HL-60/S4 (cell line): ENCODE measurements around the gene DEPDC4.
"Not testable (repeated sequence)": the region's sequence is repeated elsewhere in the genome, so short reads cannot be mapped to it uniquely, and the experiment has no call there.

ENCODE experiments used
- in situ Hi-C: fragments of 300-500 bp; cut with MboI; formaldehyde crosslinking; loops from 2 replicates; pipeline ENCODE4 v1.14.3; 2022; ENCODE audit warnings: low sequenced_read_pairs

DEPDC4 gene

DNA sequence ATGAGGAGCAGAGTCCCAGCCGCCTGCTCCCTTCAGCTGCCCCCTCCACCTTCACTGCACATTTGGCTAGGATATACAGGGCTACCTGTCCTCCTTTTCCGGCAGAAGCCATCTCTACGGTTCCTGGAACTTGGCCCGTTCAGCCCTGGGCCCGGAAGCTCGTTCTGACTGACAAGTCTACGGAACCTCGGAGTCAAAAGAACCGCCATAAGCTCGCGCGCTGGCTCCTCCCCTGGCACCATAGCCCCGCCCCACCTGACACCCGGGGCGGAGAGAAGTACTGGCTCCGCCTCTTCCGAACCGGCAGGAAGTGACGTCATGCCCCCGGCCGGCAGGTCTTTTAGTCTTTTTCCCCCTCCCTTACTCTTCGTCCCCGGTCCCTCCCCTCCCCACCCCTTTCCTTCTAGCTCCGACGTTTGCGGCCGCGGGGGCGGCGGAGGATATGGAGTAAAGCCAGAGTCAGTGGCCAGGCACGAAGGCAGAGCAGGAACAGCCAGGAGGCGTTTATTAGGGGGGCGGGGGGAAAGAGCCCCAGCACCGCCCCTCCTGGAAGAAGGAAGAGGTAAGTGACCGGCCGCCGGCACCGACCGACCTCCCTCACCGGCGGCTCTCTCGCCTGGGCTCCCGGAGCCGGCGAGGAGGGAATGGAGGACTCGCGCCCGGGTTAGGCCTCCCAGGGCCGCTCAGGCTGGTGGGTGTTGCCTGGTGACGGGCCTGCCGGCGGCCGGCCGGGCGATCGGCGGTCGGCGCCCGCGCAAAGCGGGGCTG is at the start of gene DEPDC4, which contains the start of gene SCYL2:
TSS of gene DEPDC4 (minus strand) at position 245 of the 768 bp plus-strand sequence. CDS start at position 242, 3 bp downstream.
TSS of gene SCYL2 (plus strand) at position 343 of the 768 bp plus-strand sequence. CDS start 15,794 bp downstream, outside the sequence.
- in situ Hi-C loops = no loop called here

DNA sequence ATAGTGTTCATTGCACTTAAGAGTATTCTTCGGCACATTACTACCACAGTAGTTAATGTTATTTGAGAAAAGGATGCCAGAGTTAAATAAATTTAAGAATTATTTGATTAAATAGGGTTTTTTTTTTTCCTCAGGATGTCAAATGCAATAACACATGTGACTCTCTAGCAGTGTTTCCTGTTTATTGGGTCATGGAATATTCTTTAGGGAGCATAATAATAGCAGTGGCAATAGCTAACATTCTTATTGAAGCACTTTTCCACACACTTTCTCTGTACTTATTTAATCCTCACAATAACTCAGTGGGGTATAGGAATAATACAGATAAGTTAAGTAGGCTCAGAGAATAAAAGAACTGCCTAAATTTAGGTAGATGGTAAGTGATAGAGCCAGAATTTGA is 44.4 kb upstream of the DEPDC4 start:
- in situ Hi-C loops = no loop called here

- in situ Hi-C loops = not testable (repeated sequence)
These were observed 41.3 kb upstream of the DEPDC4 start for GRCh38 chr12:100308138-100308537.

- in situ Hi-C loops = not testable (repeated sequence)
These were observed 37.5 kb upstream of the DEPDC4 start for GRCh38 chr12:100304334-100304733.

DNA sequence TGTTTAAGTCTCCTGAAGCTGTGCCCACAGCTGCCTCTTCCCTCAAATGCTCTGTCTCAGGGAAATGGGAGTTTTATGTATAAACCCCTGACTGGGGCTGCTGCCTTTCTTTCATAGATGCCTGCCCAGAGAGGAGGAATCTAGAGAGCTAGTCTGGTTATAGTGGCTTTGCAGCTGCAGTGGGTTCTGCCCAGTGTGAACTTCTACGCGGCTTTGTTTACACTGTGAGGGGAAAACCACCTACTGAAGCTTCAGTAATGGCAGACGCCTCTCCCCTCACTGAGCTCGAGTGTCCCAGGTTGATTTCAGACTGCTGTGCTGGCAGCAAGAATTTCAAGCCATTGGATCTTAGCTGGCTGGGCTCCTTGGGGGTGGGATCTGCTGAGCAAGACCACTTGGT is 37.0 kb upstream of the DEPDC4 start:
- in situ Hi-C loops = no loop called here

GRCh38 chr12:100302081-100302480 is 35.2 kb upstream of the DEPDC4 start:
- in situ Hi-C loops = no loop called here

DNA sequence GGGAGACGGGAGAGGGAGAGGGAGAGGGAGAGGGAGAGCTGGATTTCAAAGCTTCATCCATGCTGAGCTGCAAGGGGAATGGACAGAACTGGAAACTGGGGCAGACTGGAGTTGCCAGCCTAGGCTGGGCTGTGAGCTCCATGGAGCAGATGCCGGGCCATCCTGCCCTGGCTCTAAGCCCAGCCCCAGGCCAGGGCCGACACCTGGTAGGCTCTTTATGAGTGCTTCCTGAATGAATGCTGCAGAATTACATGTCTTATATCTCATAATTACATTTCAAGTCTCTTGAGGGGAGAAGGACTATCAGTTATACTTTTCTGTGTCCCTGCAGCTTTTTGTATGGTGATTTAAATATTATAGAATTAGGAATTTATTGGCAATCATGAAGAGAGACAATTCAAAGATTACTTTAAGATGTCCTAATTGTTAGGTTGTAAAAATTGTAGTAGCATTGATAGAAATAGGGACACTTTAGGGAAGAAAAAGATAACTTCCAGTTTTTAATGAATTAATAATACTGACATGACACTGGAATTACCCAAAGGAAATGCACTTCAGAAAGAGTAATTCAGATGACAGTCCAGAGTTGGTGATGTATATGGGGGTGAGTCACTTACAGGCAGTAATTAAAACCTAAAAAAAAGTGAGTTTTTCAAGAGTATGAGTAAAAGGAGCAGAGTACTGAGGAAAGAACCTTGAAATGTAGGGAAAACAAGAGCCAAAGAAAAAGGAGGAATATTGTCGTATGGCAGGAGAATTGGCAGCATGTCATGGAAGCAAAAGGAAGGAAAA is 29.1 kb upstream of the DEPDC4 start:
- in situ Hi-C loops = no loop called here

DNA sequence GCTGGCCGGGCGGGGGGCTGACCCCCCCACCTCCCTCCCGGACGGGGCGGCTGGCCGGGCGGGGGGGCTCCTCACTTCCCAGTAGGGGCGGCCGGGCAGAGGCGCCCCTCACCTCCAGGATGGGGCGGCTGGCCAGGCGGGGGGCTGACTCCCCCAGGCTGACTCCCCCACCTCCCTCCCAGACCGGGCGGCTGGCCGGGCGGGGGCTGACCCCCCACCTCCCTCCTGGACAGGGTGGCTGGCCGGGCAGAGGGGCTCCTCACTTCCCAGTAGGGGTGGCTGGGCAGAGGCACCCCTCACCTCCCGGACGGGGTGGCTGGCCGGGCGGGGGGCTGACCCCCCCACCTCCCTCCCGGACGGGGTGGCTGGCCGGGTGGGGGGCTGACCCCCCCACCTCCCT is 27.5 kb upstream of the DEPDC4 start:
- in situ Hi-C loops = not testable (repeated sequence)

DNA sequence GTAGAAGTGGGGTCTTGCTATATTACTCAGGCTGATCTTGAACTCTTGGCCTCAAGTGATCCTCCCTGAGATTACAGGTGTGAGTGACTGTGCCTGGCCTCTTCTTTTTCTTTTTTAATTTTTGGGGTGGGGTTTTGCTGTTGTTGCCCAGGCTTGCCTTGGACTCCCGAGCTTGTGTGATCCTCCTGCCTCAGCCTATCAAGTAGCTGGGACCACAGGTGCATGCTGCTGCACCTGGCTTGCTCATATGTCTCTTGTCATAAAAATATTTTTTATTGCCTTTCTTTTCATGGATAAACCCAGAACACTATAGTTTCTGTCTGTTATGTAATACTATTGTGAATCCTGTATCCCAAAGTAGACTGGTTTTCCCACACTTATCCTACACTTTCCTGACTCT is 26.1 kb upstream of the DEPDC4 start:
- in situ Hi-C loops = no loop called here

- in situ Hi-C loops = no loop called here
These were observed 23.1 kb upstream of the DEPDC4 start for GRCh38 chr12:100290016-100290415.

GRCh38 chr12:100289038-100289437 is 22.2 kb upstream of the DEPDC4 start:
- in situ Hi-C loops = no loop called here

GRCh38 chr12:100284556-100284955 is 17.7 kb upstream of the DEPDC4 start:
- in situ Hi-C loops = not testable (repeated sequence)

DNA sequence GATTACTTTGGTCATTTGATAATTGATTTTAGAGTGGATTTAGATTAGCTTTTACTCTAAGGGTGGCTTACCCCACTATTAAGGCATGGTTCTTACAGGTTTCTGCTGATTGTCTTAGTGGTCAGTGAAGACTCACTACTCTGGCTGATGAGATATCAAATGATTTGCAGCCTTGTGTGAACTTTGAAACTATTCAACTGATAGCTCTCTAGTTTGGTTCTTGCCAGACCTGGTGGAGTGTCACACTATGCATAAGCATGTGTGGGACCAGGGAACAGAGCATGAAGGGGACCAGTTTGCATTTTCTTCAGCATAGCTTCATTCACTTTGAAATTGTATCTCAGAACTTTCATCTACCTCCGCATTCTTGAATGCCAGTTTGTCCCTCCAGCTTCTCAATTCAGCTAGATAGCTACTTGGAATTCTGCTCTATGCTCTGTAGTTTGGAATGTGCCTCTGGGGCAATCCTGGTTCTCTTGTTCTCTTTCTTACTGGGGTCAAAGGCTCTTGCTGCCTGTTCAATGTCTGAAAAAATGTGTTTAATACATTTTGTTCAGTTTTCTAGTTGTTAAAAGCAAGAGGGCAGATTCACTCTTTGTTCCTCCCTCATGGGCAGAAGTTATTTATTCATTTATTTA is 12.8 kb upstream of the DEPDC4 start:
- in situ Hi-C loops = no loop called here

GRCh38 chr12:100279159-100279558 is 12.3 kb upstream of the DEPDC4 start:
- in situ Hi-C loops = no loop called here

GRCh38 chr12:100274291-100274690 is 7.4 kb upstream of the DEPDC4 start:
- in situ Hi-C loops = no loop called here

DNA sequence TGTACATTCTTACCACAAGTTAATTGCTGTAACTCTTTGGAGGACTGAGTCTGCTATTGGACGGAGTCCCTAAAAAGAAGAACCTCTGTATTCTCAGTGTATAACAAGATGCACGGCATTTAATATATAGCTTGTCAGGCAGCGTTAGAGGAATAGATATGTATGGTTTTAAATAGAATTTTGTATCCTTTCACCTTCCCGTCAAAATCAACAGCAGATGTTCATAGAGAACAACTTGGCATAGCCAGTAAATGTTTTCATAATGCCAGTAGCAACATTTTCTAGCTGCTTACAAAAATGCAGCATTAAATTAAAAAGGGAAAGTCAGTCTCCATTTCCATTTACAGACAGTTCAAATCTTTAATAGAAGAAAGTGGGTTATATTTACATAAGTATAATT is 6.9 kb upstream of the DEPDC4 start:
- in situ Hi-C loops = no loop called here

DNA sequence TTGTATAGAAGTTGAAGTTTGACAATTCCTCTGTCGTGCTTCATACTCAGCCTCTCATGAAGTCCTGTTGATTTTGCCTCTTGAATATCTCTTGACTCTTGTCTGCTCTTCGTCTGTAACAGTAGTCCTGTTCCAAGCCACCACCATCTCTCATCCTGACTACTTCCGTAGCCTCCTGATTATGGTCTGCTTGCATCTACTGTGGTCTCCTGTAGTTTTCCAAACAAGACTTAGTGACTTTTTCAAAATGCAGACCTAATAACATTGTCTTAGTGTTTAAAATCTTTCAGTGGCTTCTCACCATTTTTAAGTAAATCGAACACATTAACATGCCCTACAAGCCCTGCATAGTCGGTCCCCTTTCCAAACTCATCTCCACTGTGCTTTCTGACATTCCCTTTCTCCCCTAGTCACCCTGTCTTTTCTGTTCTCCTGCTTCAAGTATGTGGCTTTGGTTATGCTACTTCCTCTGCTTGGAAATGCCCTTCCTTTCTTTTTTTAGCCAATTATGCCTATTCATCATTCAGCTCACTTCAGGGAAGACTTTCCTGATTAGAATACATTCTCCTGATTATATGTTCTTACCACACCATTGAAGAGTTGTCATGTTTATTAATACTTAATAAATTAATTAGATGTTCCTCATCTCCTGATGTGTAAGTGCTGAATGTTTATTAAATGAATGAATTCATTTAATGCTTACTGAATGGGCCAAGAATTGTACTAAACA is 2.1 kb upstream of the DEPDC4 start:
- in situ Hi-C loops = no loop called here

GRCh38 chr12:100267603-100268281 is 863 bp upstream of the DEPDC4 start:
- in situ Hi-C loops = no loop called here

GRCh38 chr12:100266585-100266834 is 369 bp downstream of the DEPDC4 start:
- in situ Hi-C loops = no loop called here

- in situ Hi-C loops = no loop called here
These were observed 921 bp downstream of the DEPDC4 start for GRCh38 chr12:100265732-100266584.
